SK-N-SH treated with all-trans-retinoic acid at 6 μM for 48 hours (cell line): ENCODE results near the gene PLEKHN1.

Experiments used
- CSDC2 ChIP-seq: fragments of 250-450 bp; sonication (Bioruptor Pico); IDR thresholded peaks from 2 replicates; pipeline ENCODE4 v1.5.0; 2020; ENCODE audit warnings: mild to moderate bottlenecking, moderate library complexity
- GLIS3 ChIP-seq: fragments of 250-450 bp; sonication (Bioruptor Pico); IDR thresholded peaks from 2 replicates; pipeline ENCODE4 v1.5.0; 2020; ENCODE audit warnings: mild to moderate bottlenecking, moderate library complexity
- ISL1 ChIP-seq: fragments of 250-450 bp; sonication (Bioruptor Pico); IDR thresholded peaks from 2 replicates; pipeline ENCODE4 v2.1.2; 2022; ENCODE audit warnings: mild to moderate bottlenecking, moderate library complexity
- OSR1 ChIP-seq: fragments of 250-450 bp; sonication (Bioruptor Pico); IDR thresholded peaks from 2 replicates; pipeline ENCODE4 v1.8.0; 2022; ENCODE audit warnings: moderate library complexity, mild to moderate bottlenecking, inconsistent platforms
- PPARA ChIP-seq: fragments of 250-450 bp; sonication (Bioruptor Pico); IDR thresholded peaks from 2 replicates; pipeline ENCODE4 v1.5.0; 2020; ENCODE audit warnings: mild to moderate bottlenecking, borderline replicate concordance
- RARB ChIP-seq: fragments of 250-450 bp; sonication (Bioruptor Pico); IDR thresholded peaks from 2 replicates; pipeline ENCODE4 v1.8.0; 2021; ENCODE audit warnings: mild to moderate bottlenecking, moderate library complexity
- TOX ChIP-seq: fragments of 250-450 bp; sonication (Bioruptor Pico); IDR thresholded peaks from 2 replicates; pipeline ENCODE4 v1.8.0; 2021; ENCODE audit warnings: mild to moderate bottlenecking, moderate library complexity, borderline replicate concordance
- ZC3H10 ChIP-seq: fragments of 250-450 bp; sonication (Bioruptor Pico); IDR thresholded peaks from 2 replicates; pipeline ENCODE4 v1.5.1; 2021; ENCODE audit warnings: mild to moderate bottlenecking, moderate library complexity
- ZFP30 ChIP-seq: fragments of 450-650 bp; formaldehyde crosslinking; IDR thresholded peaks from 2 replicates; pipeline ENCODE4 v1.5.0; 2022; ENCODE audit warnings: mild to moderate bottlenecking, moderate library complexity
- ZNF565 ChIP-seq: fragments of 450-650 bp; formaldehyde crosslinking; conservative IDR thresholded peaks from 2 replicates; pipeline ENCODE4 v1.5.0; 2020; ENCODE audit warnings: low read depth, mild to moderate bottlenecking, moderate library complexity
- ZNF70 ChIP-seq: fragments of 450-650 bp; formaldehyde crosslinking; IDR thresholded peaks from 2 replicates; pipeline ENCODE4 v1.5.0; 2020; ENCODE audit warnings: mild to moderate bottlenecking, moderate library complexity

- no peak for TF ChIP-seq RARB
- no peak for TF ChIP-seq ZFP30
- no peak for TF ChIP-seq TOX (CRISPR knock-in tag)
- TF ChIP-seq GLIS3 (CRISPR knock-in tag), result no peak
- TF ChIP-seq ZC3H10 (CRISPR knock-in tag), result no peak
- TF ChIP-seq CSDC2 (CRISPR knock-in tag), result no peak
- no peak for TF ChIP-seq ISL1 (CRISPR knock-in tag)
- no peak for TF ChIP-seq ZNF565 (CRISPR knock-in tag)
- no peak for TF ChIP-seq OSR1 (CRISPR knock-in tag)
- no peak for TF ChIP-seq PPARA (CRISPR knock-in tag)
- no peak for TF ChIP-seq ZNF70 (CRISPR knock-in tag)
Measured at GRCh38 chr1:1020415-1021009, 54.2 kb downstream of the PLEKHN1 start.
